Measurements from ENCODE around the gene RPS21. TPM values are rescaled to one million over a fixed set of nuclear protein-coding genes. Genes with fewer than 3 reads are reported as not detected.

The RPS21 gene
- total RNA-seq, 4 donors from 2014 or later = 585 to 2,728 (median 1,375) TPM

- H3K4me3 ChIP-seq = no peak overlapping the region
- H3K4me1 ChIP-seq = peaks cover 4 to 21% (median 10%) of the 10 kb centered on the region in 4 donors
- in situ Hi-C loops (cut with MboI; ENCODE audit: low pct_ligation_motif_present in 1 of 4, low pct_unique_long_range_greater_than_20kb in 1 of 4, low sequenced_read_pairs in 3 of 4) = no loop called here
- peak overlapping the region in 2 of 4 donors; percentile 33 to 63 for H3K27ac ChIP-seq
- H3K27me3 ChIP-seq = no peaks in the 10 kb centered on the region
- WGBS, 2 donors (ENCODE audit: low coverage in 1 of 2) = 60 to 68% methylated on average over 1 to 7 of the region's 7 CpGs
- DNase-seq = no peak
- H3K36me3 ChIP-seq = no peaks in the 10 kb centered on the region
- intact Hi-C loops (cut with DNase I; ENCODE audit: low total_unique reads) = no loop called here
- H3K9me3 ChIP-seq = no peaks in the 10 kb centered on the region
- TF ChIP-seq EP300 (IDR thresholded peaks at IDR 0.05; ENCODE audit: low read depth) (no peak), POLR2A (IDR thresholded peaks at IDR 0.05) (no peak), CTCF (IDR thresholded peaks at IDR 0.05) (no peak), POLR2AphosphoS5 (IDR thresholded peaks at IDR 0.05) (no peak)
Measured at GRCh38 chr20:62349556-62350097, 37.3 kb upstream of the RPS21 start.

- H3K4me3 ChIP-seq = no peak overlapping the region
- intact Hi-C loops (cut with DNase I; ENCODE audit: low total_unique reads) = no loop called here
- H3K36me3 ChIP-seq = no peaks in the 10 kb centered on the region
- WGBS, 2 donors (ENCODE audit: low coverage in 1 of 2) = 54 to 71% methylated on average over 3 to 13 of the region's 16 CpGs
- H3K27me3 ChIP-seq = no peaks in the 10 kb centered on the region
- TF ChIP-seq EP300 (IDR thresholded peaks at IDR 0.05; ENCODE audit: low read depth) (no peak), CTCF (IDR thresholded peaks at IDR 0.05) (no peak), POLR2A (IDR thresholded peaks at IDR 0.05) (no peak), POLR2AphosphoS5 (IDR thresholded peaks at IDR 0.05) (no peak)
- peak overlapping the region in 2 of 4 donors; percentile 33 to 63 for H3K27ac ChIP-seq
- H3K4me1 ChIP-seq = peaks cover 9 to 27% (median 15%) of the 10 kb centered on the region in 4 donors
- no peaks in the 10 kb centered on the region for H3K9me3 ChIP-seq
- peak; percentile 68 for DNase-seq
- in situ Hi-C loops (cut with MboI; ENCODE audit: low pct_ligation_motif_present in 1 of 4, low pct_unique_long_range_greater_than_20kb in 1 of 4, low sequenced_read_pairs in 3 of 4) = no loop called here
Measured at GRCh38 chr20:62350098-62350628, 36.7 kb upstream of the RPS21 start.

- TF ChIP-seq POLR2AphosphoS5 (IDR thresholded peaks at IDR 0.05) = no peak
- TF ChIP-seq EP300 (IDR thresholded peaks at IDR 0.05; ENCODE audit: low read depth) = no peak
- no peak for TF ChIP-seq CTCF (IDR thresholded peaks at IDR 0.05)
- no peak for TF ChIP-seq POLR2A (IDR thresholded peaks at IDR 0.05)
- H3K4me1 ChIP-seq = peaks cover 16 to 33% (median 22%) of the 10 kb centered on the region in 4 donors
- H3K27me3 ChIP-seq = no peaks in the 10 kb centered on the region
- 83% methylated on average over 23 of the region's 23 CpGs; no CpG with 5 or more reads in 1 of the 2 donors for WGBS, 2 donors (ENCODE audit: low coverage in 1 of 2)
- peak overlapping the region in 2 of 4 donors; percentile 33 to 63 for H3K27ac ChIP-seq
- no peaks in the 10 kb centered on the region for H3K9me3 ChIP-seq
- intact Hi-C loops (cut with DNase I; ENCODE audit: low total_unique reads) (no loop called here), in situ Hi-C loops (cut with MboI; ENCODE audit: low pct_ligation_motif_present in 1 of 4, low pct_unique_long_range_greater_than_20kb in 1 of 4, low sequenced_read_pairs in 3 of 4) (no loop called here)
- DNase-seq = no peak
- no peaks in the 10 kb centered on the region for H3K36me3 ChIP-seq
- H3K4me3 ChIP-seq = no peak overlapping the region
Measured at GRCh38 chr20:62350629-62351422, 36.1 kb upstream of the RPS21 start.

Measured in transverse colon (tissue), 4 donors.